LHCN-M2 (cell line): ENCODE measurements around the gene CDC42BPG. TPM values are rescaled to one million over a fixed set of nuclear protein-coding genes. Genes with fewer than 3 reads are reported as not detected.

ENCODE experiments used
- DNase-seq: peaks from one replicate; pipeline ENCODE4 v3.0.0-alpha.2; 2012; ENCODE audit warnings: low read depth
- total RNA-seq: library from RNA; depleted of rRNA; stranded (reverse); fragments of >200 nt; gene quantifications from 2 replicates; pipeline ENCODE4 v1.2.3, GENCODE V29; 2014

CDC42BPG gene
- total RNA-seq, 1 experiment from 2014 or later: 0.11 TPM

- DNase-seq: no peak
Measured at GRCh38 chr11:64866173-64866491, 21.7 kb upstream of the CDC42BPG start.

- DNase-seq: peak; percentile 78
Measured at GRCh38 chr11:64865286-64866172, 21.1 kb upstream of the CDC42BPG start.

DNA sequence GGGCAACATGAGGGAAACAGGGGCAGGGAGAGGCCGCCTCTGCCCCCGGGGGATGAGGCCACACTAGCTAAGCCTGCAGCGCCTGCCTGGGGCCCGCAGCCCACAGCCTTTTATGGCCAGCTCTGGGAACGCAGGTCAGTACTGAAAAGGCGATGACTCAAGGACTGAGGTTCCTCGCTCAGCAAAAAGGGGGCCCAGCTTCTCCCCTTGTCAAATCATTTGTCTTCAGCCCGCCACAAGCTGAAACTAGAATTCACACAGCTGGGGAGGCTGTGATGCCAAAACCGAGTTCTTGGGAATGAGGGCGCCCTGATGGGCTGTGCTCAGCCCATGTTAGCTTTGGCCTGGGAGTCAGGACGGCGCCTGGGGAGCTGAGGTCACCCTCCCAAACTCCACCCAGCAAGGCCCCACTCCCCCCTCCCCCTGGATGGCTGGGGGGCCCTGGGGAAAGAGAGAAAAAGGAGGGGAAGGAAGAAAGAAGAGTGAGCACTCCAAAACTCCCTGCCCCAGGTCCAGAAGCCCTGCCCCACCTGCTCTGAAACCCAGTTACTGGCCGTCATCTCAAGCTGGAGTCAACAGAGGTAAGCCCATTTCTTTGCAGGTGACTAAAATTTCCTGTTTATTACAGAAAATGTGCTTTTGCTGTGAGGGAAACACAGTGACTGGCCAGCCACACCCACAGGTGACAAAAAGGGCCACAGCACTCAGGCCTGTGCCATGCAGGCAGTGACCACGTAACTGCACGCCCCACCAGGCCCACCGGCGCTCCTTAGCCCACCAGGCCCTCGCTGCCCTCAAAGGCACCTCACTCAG lies 20.2 kb upstream of the CDC42BPG start:
- DNase-seq: peak; percentile 91

GRCh38 chr11:64864135-64864472 lies 19.7 kb upstream of the CDC42BPG start:
- DNase-seq: no peak

DNA sequence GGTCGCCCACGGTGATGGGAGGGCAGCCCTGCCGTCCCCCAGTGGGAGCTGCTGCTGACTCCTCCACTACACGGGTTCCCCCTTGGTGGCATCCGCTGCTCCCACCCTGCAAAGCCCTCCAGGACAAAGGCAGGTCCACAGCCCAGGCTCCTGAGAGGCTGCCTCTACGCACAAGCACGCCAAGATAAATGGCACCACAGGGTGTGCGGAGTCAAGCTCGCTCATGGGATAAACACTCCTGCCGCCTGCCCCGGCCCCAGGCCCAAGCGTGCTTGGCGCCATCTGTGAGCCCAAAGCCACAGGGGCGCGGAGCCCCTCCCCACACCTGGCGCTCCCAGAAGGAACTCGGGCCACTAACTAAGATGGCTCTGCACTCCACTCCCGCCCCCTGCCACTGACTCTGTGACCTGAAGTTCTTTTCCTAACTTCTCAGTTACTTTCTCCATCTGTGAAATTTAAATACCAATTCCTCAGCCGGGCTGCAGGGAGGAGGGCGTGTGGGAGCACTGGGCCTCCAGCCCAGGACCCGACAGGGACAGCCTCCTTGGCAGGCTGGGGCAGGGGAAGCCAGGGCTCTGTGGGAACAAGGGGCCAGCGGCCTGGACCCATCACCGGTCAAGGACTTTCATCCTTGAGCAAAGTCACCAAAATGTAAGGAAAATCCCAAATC lies 19.1 kb upstream of the CDC42BPG start:
- no peak for DNase-seq

GRCh38 chr11:64862987-64863390 lies 18.5 kb upstream of the CDC42BPG start:
- no peak for DNase-seq

DNA sequence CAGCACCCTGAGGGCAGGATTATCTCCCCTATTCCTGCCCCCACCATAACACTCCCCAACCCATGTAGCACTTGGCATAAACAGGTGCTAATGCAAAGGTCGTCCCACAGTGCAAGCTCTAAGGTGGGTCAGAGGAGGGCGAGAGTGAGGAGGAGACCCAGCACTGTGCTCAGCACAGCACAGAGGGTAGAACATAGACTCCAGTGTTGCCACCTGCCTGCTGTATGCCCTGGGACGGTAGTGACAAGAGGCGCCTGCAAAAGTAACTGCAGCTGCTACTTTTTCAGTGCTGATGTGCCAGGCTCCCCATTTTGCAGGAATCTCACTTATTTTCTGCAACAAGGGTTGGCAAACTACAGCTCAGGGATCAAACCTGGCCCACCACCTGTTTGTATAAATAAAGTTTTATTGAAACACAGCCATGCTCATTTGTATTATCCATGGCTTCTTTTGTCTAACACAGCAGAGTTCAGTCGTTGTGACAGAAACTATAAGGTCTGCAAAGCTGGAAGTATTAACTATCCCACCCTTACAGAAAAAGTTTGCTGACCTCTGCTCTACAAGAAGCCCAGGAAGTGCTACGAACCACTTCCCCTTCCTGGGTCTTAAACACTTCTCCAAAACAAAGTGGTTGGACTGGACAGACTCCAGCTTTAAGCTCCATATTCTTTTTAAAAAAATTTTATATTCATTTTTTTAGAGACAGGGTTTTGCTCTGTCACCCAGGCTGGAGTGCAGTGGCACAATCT lies 16.9 kb upstream of the CDC42BPG start:
- no peak for DNase-seq

DNA sequence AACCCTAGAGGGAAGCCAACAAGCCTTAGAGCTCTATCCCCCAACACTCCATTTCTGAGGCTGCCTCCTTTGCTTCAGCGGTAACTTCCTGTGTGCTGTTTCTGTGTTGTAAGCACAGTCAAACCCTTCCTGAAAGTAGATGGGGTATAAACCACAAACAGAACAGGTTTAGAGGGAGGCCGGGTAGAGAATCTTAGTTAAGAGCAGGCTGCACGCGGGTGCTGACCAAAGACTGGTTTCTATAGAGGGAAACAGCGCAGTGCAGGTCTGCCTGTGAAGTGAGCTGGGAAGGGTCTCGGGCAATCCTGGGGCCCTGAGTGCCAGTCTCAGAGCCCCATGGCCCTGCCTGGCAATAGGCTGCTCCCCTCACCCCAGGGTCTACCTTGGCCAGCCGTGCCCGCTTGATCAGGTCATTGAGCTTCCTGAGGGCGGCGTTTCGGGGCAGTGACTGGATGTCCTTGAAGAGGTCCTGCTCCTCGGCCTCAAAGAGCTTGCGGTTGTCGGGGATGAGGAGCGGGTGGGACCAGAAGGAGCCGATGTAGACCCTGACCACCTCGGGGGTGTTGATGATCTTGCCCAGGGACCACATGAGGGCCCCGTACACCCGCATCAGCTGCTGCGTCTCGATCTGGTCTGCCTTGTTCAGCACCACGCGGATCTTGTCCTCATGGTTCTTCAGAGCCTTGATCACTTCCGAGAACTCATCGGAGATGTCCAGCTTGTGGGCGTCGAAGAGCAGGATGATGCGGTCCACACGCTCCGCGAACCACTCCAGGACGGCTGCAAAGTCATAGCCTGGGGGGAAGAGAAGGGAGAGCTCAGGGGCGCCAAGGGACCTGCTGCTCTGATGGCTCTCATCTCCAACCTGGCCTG lies 15.3 kb upstream of the CDC42BPG start:
- no peak for DNase-seq

DNA sequence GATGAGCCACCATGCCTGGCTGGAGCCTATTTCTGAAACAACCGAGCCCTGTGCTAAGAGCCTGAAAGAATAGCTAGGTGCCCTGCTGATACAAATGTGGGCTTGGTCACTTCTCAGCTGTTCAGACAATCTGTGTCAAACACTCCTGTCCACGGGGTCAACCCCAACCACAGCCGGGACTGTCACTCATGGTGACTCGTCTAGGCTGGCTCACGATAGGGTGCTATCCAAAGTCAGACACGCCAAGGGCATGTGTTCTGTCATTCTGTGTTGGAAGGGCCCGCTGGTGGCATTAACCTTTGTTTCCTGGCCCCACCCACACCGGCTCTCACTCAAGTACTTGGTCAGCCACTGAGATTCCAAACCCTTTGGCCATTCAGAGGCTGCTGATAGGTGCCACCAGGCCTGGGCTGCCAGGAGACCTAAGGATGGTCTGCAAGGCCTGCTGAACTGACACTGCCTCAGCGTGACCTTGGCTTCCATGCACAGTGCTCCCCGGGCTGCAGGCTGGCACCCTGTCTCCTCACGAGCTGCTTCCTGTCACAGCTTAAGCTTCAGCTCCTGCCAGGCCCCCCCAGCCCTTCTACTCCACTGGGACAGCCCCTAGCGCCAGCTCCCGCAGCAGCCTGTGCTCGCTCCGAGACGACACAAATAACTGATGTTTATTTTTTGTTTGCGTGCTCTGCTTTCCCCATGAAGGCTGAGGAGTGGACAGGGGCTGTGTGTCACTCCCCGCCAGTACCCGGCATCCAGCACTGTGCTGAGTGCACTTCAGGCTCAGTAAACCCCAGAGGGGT lies 14.2 kb upstream of the CDC42BPG start:
- DNase-seq: peak; percentile 92

DNA sequence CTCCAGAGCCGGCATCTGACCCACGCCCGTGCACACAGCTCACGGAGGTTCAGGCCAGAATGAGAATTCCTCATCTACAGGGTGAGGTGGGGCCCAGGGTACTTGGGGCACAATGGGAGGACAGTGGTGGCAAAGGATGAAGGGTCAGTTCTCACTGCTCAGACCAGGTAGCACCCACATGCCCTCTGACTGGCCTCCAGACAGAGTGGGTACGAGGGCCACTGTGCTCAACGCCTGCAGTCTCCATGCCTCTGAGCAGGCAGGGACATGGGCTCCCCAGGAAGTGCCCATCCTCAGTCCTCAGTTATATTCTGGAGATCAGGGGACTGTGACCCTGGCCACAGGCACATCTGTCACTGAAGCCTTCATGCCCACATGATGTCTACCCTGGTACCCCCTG lies 13.0 kb upstream of the CDC42BPG start:
- DNase-seq: no peak

- peak; percentile 96 for DNase-seq
Measured at GRCh38 chr11:64856382-64857227, 12.2 kb upstream of the CDC42BPG start.

- DNase-seq: peak; percentile 44
Measured at GRCh38 chr11:64855596-64856304, 11.3 kb upstream of the CDC42BPG start.

GRCh38 chr11:64854534-64855502 lies 10.4 kb upstream of the CDC42BPG start:
- peak; percentile 97 for DNase-seq

DNA sequence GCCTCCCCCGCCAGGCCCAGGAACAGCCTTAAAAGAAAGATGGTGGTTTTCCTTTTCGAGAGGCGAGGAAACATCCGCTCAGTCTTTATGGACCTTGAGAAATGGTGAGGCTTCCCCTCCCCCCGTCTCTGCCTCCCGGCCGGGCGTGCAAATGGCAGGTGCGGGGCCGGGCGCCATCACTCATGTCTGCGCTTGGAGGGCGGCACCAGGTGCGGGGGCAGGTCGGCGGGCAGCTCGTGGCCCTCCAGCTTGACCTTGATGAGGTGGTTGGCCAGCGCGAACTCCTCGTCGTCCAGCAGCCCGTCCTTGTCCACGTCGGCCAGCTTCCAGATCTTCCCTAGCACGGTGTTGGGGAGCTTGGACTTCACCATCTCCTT lies 9.7 kb upstream of the CDC42BPG start:
- no peak for DNase-seq

DNA sequence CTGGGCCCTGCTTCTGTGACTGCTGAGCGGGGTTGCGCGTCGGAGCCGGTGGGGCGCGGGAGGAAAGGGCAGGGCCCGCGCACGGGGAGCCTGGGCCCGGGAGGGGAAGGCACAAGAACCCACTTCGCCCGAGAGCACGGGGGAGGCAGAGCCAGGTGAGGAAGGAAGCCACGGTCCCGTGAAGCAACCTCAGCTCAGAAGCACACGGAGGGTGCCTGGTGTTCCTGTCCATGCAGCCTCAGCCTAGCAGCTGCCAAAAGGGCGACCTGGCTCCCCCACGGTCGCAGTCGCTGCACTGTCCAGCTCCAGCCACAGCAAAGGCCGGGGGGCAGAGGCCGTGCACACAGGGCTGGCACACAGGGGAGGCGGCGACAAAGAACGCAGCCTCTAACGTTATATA lies 9.3 kb upstream of the CDC42BPG start:
- DNase-seq: no peak

DNA sequence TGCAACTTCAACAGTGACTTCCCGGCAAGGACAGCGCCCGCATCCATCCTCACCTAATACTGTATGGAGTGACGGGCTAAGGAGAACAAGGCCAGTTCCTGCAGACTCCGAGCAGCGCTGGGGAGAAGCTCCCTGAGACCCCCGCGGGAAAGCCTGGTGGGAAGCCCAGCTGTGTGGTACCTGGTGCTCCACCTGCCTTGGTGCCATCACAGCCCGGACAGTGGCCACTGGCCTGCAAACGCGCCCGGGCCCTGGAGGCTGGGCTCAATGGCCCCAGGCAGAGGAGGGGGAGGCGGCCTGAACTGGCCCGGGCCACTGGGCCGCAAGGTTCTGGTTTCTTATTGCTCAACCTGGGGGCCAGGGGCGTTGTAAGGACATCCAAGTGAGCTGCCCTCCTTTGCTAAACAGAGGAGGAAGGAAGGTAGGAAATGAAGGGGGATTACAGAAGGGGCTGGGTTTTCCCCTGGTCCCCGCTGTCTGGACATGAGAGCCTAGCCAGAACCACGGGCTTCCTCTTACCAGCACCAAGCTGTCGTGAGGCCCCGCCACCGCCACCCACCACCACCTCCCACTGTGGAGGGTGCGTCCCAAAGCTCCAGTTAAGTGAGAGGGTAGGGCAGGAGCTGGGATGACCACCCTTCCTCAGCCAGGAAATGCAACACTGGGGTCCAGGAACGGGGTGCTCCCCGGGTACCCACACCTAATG lies 8.5 kb upstream of the CDC42BPG start:
- DNase-seq: no peak
